Stimulated activated CD4-positive, alpha-beta T cell treated with anti-CD3 and anti-CD28 coated beads, Interleukin-1b, Interleukin-23, amount 100 ng/mL, for 24 hours (primary cell): ENCODE measurements around the gene SCO2.
"Not testable (repeated sequence)": the region's sequence is repeated elsewhere in the genome, so short reads cannot be mapped to it uniquely, and the experiment has no call there.

Experiments used
- DNase-seq, 4 experiments: peaks; one replicate each; pipeline ENCODE4 v3.0.0-alpha.2; 2020; ENCODE audit warnings: low read depth in 4 of 4, low spot score in 1 of 4

Gene SCO2

DNA sequence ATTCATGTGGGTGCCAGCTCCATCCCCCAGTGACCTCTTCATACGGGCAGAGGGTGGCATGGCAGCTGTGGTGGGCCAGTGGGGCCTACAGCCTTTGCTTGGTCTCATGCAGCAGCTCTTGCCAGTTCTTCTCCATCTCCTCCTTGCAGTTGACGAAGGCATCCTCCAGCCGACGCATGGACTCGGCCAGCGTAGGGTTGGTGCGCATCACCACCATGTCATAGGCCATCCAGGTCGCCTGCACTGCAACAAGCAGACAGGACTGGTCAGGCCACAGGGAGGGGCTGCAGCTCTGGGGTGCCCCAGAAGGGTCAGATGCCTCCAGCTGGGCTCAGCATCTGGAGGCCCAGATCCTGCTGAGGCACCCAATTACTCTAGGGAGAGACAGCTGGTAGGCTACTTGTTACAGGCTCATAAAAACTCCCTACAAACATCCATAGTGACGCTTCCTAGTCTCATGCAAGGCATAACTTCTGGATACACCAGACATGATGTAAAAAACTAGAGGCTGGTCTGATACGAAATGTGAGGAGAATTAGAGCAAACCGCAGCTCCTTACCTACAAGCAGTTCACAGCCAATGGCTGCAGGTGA is 25.9 kb upstream of the SCO2 start:
- no peak for DNase-seq

DNA sequence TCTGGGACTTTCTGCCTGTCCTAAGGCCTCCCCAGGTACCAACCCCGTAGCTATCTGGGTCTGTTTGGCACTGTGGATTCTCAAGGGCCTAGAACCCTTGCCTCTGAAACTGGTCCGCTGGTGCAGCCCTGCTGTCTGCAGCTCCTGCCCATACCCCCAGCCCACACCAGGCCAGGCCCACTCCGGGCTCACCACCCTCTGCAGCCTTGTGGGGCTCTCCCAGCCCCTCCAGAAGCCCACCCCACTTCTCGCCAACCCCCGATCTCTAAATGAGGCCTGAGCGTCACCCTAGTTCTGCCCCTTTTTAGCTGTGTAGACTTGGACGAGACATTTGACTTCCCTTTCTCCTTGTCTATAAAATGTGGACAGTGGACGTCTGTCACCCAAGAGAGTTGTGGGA is 25.0 kb upstream of the SCO2 start:
- DNase-seq = no peak

DNA sequence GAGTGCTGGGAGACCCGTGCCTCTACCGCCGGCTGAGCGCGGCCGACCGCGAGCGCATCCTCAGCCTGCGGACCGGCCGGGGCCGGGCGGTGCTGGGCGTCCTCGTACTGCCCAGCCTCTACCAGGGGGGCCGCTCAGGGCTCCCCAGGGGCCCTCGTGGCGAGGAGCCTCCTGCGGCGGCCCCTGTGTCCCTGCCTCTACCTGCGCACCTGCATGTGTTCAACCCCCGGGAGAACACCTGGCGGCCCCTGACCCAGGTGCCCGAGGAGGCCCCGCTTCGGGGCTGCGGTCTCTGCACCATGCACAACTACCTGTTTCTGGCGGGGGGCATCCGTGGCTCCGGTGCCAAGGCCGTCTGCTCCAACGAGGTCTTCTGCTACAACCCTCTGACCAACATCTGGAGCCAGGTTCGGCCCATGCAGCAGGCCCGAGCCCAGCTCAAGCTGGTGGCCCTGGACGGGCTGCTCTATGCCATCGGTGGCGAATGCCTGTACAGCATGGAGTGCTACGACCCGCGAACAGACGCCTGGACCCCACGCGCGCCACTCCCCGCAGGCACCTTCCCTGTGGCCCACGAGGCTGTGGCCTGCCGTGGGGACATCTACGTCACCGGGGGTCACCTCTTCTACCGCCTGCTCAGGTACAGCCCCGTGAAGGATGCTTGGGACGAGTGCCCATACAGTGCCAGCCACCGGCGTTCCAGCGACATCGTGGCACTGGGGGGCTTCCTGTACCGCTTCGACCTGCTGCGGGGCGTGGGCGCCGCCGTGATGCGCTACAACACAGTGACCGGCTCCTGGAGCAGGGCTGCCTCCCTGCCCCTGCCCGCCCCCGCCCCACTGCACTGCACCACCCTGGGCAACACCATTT is 23.8 kb upstream of the SCO2 start:
- DNase-seq = no peak

DNA sequence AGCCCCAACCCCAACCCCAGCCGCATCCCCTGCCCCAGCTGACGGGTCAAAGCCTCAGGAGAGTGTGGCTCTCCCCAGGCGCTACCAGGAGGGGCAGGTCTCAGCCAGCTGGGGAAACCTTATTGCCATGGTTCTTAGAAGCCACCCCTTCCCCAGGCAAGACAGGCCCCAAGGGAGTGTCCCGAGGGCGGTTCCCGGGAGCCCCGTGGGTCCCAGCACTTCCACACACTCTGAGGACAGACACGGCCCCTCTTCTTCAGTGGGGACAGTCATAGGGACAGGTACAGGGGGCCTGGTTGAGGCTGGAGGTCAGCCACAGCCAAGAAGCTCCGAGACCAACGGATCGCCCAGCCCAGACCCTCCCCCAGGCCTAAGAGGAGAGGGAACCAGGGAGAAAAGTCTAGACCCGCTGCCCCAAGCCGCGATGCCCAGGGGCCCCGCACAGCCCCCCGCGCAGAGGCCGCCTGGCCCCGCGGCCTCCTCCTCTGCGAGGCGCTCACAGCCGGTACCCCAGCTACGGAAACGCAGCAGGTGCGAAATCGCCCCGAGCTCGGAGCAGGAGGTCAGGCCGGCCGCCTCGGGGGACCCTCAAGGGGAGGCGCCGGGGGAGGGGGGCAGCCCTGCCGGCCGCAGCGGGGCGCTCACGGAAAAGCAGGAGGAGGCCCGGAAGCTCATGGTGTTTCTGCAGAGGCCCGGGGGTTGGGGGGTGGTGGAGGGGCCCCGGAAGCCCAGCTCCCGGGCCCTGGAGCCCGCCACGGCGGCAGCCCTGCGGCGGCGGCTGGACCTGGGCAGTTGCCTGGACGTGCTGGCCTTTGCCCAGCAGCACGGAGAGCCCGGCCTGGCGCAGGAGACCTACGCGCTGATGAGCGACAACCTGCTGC is 22.9 kb upstream of the SCO2 start:
- no peak for DNase-seq

DNA sequence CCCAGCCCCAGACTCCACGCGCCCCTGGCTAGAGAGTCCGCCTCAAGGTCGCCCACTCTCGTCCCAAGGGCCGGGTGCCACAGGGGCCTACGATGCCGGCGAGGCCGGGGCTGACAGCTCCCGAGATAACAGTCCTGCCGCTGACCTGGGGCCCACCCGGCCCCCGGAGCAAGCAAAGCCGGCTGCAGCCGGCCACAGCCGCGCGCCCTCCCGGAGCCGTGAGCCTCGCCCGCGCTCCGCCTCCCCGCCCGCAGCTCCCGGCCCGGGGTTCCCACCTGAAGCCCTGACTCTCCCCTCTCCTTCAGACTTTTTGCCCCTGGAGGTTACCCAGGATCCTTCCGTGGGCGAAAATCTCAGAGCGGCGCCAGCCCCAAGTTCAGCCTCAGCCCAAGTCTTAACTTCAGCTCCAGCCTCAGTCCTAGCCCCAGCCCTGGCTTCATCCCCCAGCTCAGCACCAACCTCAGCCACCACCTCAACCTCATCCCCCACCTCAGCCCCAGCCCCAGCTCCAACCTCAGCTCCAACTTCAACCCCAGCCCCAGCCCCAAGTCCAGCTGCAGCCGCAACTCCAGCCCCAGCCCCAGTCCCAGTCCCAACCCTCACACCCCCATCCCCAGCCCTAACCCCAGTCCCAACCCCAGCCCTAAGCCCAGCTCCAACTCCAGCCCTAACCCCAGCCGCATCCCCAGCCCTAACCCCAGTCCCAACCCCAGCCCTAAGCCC is 22.0 kb upstream of the SCO2 start:
- no peak for DNase-seq

DNA sequence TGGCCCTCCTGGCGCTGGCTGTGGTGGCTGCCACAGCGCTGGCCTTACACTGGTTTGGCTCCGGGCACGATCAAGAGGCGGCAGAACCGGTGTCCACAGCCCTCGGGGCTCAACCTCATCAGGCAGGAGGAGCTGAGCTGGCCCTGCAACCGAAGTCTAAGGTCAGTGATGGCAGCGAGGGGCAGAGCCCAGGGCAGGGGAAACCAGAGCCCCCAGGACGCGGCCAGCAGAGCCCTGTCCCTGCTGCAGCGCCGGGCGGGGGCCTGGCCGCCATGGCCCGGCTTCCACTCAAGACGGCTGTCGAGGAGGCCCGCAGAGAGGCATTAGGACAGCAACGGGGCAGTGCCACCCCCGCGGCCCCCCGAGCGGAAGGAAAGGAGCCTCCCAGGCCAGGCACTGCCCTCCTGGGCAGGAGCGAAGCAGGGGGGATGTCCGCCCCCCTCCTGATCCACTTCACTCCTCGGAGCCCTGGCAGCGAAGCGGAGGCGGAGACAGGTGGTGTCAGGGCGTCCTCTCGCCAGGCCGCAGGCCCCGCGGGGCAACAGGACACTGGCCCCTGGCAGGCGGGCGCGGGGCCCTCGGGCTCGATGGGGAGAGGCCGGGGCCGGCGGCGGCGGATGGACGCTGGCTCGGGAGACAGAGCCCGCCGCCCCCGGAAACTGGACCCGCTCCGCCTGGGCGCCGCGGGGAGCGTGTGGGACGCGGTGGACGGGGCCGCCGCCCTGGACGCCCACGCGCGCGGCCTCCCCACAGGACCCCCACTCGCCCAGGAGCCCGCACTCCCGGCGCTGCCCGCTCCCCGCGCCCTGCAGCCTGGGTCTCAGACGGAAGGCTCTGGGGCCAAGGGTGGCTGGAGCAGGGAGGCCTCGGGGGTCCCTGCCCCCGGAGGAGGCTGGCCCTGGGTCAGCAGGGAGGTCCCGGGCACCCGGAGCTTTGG is 21.2 kb upstream of the SCO2 start:
- no peak for DNase-seq

DNA sequence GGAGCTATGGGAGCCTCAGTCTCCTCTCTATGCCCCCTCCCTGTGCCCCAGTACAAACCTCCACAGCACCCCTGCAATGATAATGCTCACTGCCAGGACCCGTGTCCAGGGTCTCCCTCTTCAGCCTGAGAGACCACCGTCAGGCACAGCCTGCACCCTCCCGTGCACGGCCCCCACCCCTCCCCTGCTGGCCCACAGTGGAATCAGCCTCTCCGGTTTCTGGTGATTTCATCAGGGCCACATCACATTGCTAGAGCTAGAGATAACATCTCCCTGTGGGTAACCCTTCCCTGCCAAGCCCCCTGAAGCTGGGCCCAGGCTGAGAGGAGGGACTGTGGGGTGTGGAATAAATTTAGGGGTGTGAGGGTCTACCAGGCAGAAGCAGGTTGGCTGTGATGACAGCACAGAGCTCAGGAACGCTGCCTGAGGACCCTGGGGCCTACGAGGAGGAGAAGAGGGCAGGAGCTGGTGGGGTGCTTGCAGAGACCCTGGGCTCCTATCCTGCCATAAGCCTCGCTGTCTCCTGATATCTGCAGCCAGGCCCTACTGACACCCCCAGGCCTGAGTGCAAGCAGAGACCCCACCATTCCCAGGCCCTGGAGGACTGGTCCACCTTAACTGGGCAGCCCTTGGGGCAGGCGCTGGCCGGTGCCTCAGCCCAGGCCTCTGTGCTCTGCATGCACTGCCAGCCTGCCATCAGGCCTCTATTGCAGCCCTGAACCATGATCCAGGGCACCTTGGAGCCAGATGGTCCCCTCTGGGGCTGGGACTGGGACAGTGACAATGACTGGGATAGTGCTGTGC is 20.3 kb upstream of the SCO2 start, which contains the start of gene KLHDC7B:
KLHDC7B (plus strand) TSS at position 378 of the 804 bp plus-strand sequence; CDS start at position 723, 345 bp downstream.
- no peak for DNase-seq

DNA sequence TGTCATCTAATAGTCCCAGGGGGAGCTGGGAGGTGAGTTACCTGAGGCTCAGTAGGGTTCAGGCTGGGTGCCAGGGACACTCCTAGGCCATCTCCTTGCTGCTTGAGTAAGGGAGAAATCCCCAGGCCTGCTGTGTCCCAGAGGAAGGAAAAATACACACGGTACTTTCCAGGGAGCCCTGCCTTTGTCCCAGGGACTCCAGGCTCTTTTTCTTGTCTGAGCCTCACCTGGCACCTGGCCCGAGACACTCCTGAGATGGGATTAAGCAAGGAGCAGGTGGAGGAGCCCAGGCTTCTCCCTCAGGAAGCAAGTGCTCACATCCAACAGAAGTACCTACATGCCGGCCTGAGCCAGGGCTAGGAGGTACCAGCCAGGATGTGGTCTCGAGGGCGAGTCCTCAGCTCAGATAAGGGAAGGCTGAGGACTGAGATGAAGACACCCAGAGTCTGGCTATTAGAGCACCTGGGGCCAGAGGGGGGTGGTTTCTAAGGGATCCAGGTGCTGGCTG is 19.4 kb upstream of the SCO2 start:
- DNase-seq = no peak

DNA sequence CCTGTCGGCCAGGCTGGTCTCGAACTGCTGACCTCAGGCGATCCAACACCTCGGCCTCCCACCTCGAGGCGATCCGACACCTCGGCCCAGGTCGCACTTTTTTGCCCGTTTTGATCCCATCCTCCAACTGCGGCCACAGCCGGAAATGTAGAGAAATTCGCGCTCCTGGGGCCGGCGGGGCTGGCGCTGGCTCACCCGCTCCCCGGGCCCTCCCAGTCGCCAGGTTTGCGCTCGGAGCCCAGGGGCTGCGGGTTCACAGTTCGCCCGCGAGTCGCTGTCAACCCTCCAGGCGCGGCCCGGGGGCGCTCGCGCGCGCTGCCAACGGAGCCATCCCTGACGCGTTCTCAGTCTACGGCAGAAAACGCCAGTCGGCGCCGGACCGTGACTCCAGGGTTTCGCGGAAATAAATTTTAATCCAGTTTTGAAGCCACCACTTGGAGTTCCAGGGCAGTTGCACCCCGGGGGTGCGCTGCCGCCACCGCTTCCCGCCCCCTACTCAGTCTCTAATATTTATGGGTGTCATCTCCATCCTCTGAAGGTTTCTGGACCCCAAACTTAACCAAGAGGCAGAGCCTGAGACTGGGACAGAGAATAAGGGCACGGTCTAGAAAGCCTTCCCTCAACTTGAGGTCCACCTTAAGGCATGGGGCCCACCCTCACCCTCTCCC is 18.8 kb upstream of the SCO2 start:
- peak; percentile 56 to 79 (median 71) for DNase-seq

DNA sequence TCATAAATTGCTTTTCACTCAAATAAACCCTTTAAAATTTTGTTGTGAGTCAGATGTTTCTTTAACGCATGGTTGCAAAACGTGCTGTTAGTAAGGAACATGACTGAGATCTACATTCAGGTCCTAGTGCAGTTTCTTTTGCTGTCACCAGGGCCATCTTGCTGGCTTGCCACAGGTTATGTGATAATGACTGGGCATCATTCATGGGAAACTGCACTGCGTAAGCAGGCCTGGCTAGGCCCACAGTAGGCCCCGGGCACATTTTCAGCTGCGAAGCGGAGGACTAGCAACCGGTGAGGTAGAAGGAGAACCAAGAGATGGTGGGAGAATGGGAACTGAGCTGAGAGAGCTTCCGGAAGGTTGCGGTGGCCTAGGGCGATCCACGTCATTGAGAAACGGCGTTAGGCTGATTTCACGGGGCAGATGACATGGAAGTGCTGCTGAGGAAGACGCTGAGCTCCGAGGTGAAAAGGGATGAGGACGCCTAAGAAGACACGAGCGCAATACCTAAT is 17.1 kb upstream of the SCO2 start:
- no peak for DNase-seq

DNA sequence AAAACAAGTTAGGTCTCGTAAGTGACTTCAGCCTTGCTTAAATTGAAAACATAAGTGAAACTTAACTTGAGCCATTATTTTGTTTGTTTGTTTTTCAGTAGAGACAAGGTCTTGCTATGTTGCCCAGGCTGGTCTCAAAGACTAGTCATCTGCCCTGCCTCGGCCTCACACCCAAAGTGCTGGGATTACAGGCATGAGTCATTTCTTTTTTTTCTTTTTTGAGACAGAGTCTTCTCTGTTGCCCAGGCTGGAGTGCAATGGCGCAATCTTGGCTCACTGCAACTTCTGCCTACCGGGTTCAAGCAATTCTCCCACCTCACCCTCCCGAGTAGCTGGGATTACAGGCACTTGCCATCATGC is 16.2 kb upstream of the SCO2 start:
- DNase-seq = not testable (repeated sequence)

DNA sequence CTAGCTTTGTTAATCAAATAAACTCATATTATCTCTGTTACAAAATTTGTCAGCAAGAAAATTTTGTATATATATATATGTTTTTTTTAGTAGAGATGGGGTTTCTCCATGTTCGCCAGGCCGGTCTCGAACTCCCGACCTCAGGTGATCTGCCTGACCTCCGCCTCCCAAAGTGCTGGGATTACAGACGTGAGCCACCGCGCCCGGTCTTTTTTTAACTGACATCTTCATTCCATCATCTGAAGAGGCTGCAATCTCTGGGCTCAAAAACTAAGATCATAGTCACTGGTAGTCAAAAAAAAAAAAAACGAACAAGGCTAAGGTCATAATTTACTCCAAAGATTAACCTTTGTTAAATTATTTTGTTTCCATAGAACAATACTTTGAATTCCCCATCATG is 15.0 kb upstream of the SCO2 start:
- no peak for DNase-seq

DNA sequence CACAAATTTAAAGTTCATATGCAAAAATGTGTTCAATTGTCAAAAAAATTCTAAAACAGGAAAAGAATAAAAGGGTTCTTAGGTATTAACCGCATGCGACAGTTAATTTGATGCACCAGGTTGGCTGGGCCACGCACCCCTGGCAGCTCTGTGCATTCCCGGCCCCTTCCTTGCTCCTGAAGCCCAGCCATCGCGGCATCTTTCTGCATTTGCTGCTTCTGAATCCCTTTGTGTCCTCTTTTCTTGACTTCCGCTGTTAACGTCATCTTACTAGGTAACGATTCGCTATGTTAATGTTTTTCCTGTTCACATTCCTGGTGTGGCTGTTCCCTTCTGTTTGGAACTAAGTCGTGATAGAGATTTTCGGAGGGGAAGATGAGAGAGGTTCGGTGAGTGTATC is 12.4 kb upstream of the SCO2 start:
- no peak for DNase-seq

DNA sequence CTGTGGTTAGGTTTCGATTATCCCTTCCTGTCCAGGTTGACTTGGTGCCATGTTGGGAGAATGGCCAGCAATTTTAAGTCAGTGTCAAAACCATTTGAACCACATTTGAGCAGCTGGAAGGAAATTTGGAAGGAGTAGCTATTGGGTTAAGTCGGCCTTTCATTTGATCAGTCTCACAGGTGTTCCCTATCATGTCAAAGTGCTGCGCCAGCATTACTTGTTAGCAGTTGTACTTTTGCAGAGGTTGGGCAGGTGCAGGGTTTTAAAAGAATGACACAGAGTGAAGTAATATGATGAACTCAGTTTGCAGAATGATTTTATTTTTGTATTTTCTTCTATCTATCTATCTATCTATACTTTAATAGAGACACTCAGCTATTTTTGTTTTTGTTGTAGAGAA is 10.8 kb upstream of the SCO2 start:
- DNase-seq = no peak

DNA sequence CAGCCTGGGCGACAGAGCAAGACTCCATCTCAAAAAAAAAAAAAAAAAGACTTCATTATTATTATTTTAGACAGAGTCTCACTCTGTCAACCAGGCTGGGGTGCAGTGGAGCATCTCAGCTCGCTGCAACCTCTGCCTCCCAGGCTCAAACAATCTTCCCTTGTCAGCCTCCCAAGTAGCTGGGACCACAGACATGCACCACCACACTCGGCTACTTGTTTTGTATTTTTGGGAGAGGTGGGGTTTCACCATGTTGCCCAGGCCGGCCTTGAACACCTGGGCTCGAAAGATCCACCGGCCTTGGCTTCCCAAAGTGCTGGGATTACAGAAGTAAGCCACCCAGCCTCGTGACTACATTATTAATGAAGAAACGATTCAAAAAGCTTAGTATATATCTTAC is 9.7 kb upstream of the SCO2 start:
- no peak for DNase-seq

DNA sequence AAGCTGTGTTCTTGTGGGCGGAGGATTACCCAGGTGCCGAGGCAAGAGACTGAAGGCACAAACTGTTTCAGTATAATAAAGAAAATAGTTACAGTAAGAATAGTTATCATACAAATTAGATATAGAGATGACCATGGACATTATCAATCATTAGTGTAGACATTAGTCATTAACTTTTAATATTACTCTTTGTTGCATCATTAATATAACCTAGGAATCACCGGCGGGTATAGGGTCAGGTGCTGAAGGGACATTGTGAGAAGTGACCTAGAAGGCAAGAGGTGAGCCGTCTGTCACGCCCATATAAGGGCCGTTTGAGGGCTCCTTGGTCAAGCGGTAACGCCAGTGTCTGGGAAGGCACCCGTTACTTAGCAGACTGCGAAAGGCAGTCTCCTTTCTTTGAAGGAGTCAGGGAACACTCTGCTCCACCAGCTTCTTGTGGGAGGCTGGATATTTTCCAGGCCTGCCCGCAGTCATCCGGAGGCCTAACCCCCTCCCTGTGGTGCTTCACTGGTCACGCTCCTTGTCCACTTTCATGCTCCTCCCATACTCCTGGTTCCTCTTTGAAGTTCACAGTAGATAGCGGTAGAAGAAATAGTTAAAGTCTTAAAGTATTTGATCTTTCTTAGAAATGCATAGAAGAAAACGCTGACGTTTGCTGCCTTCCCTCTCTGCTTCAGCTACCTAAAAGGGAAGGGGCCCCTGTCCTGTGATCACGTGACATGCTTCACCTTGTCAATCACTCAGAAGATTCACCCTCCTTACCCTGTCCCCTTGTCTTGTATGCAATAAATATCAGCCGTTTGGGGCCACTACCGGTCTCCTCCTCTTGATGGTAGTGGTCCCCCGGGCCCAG is 8.7 kb upstream of the SCO2 start:
- DNase-seq = not testable (repeated sequence)
